ENCODE results near the gene CDH5.

Gene CDH5

DNA sequence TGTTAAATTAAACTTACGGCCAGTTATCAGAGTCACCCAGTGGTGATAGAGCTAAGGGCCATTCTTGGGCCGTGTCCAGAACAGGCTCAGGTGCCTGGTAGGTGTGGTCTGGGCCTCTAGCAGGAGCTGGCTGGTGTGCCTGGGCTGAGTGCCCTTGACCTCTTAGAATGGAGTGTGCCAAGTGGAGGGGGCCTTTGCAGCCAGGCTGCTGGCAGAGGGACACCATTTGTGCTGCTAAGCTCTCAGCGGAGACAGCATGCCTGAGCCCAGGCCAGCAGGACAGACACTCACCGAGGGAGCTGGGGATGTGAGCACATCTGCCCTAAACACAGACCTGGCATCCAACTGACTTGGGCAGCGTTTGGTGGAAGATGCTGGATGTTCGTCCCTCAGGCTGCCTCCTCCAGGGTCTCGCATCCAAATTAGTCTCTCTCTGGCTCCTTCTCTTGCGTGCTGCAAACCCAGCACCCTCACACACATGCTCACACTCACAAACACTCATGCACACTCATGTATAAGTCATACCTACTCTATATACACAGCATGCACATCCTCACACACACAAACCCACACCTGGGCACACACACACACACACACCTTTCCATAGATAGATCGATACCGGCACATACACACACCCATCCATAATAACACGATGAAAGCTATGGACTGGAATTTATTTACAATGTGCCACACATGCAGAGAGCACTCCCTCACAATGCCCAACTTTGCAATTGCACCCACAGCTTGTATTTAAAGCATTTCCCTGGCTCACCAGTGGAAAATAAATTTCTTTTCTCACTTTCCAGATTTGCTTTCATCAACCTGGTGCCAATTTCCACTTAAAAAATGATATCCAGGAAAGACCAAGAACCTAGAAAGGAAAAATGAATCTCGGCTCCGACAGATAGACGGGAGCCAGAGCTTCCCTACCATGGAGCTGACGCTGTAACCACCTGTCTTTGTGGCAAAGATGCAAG lies 33.6 kb upstream of the CDH5 start:
- Histone ChIP-seq H3F3A (ENCODE audit: insufficient read depth, low read length) (no peaks in the 10 kb centered on the region), H3K4me2 (ENCODE audit: low read length) (no peak overlapping the region), H3K9me2 (ENCODE audit: low read depth, low read length) (no peaks in the 10 kb centered on the region), H4K20me1 (ENCODE audit: insufficient read depth, low read length) (no peaks in the 10 kb centered on the region), H3K4me1 (ENCODE audit: insufficient read depth, low read length, severe bottlenecking) (no peaks in the 10 kb centered on the region), H3K9me3 (ENCODE audit: low read length) (no peaks in the 10 kb centered on the region), H3K4me3 (ENCODE audit: low read depth, low read length, poor library complexity, severe bottlenecking) (no peak overlapping the region), H3K36me3 (ENCODE audit: insufficient read depth, low read length) (no peaks in the 10 kb centered on the region), H2AFZ (ENCODE audit: low read length) (no peak overlapping the region), H3K9ac (ENCODE audit: low read length) (no peak overlapping the region), H3K27me3 (ENCODE audit: insufficient read depth, low read length) (0 out of 2 replicates have a peak, but pooled peaks cover 5% of the 10 kb centered on the region), H3K79me2 (ENCODE audit: insufficient read depth, low read length) (no peaks in the 10 kb centered on the region), H3K27ac (ENCODE audit: low read depth, low read length, poor library complexity, severe bottlenecking) (no peak overlapping the region)
- TF ChIP-seq, protein P1, sequence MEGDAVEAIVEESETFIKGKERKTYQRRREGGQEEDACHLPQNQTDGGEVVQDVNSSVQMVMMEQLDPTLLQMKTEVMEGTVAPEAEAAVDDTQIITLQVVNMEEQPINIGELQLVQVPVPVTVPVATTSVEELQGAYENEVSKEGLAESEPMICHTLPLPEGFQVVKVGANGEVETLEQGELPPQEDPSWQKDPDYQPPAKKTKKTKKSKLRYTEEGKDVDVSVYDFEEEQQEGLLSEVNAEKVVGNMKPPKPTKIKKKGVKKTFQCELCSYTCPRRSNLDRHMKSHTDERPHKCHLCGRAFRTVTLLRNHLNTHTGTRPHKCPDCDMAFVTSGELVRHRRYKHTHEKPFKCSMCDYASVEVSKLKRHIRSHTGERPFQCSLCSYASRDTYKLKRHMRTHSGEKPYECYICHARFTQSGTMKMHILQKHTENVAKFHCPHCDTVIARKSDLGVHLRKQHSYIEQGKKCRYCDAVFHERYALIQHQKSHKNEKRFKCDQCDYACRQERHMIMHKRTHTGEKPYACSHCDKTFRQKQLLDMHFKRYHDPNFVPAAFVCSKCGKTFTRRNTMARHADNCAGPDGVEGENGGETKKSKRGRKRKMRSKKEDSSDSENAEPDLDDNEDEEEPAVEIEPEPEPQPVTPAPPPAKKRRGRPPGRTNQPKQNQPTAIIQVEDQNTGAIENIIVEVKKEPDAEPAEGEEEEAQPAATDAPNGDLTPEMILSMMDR (IDR thresholded peaks at IDR 0.05; ENCODE audit: low read length), result no peak
- no peak for TF ChIP-seq EZH2 (IDR thresholded peaks at IDR 0.05; ENCODE audit: borderline replicate concordance, low read length)

DNA sequence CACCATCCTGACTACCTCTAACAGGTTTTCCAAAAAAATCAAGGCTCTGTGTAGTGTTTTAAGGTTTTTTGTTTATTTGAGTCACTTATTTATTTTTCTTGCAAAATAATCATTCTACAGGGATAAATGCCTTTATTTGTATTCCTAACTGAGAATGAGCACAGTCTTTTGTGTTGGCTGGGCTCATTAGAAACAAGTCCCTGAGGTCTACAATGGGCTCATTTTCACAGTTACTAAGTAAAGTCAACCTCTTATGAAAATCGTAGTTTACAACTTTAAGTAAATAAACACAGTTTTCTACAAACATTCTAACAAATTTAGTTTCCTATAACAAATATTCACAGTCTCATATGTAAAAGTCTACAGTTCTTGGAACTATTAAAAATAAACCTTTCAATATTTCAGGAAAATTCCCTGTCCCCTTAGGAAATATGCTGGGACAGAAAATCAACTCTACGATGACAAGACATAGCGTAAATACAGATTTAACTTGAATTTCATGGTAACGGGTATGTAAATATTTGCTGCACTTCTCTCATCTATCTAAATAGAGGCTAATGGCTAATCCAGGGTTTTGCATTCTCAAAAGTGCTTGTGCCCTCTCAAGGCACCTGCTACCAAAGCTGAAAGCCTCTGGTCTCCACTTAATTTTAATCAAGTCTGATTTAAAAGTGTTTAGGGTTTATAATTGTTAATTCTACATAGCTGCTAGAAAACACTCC lies 31.5 kb upstream of the CDH5 start:
- TF ChIP-seq EZH2 (IDR thresholded peaks at IDR 0.05; ENCODE audit: borderline replicate concordance, low read length), result no peak
- TF ChIP-seq, protein P1 (IDR thresholded peaks at IDR 0.05; ENCODE audit: low read length), result no peak
- no peaks in the 10 kb centered on the region for H3K27me3 ChIP-seq (ENCODE audit: insufficient read depth, low read length)
- no peaks in the 10 kb centered on the region for H3K4me1 ChIP-seq (ENCODE audit: insufficient read depth, low read length, severe bottlenecking)
- H3K9ac ChIP-seq (ENCODE audit: low read length), result no peak overlapping the region
- H3K36me3 ChIP-seq (ENCODE audit: insufficient read depth, low read length), result no peaks in the 10 kb centered on the region
- H3K9me3 ChIP-seq (ENCODE audit: low read length), result no peaks in the 10 kb centered on the region
- H4K20me1 ChIP-seq (ENCODE audit: insufficient read depth, low read length), result no peaks in the 10 kb centered on the region
- no peak overlapping the region for H2AFZ ChIP-seq (ENCODE audit: low read length)
- no peak overlapping the region for H3K4me3 ChIP-seq (ENCODE audit: low read depth, low read length, poor library complexity, severe bottlenecking)
- no peak overlapping the region for H3K4me2 ChIP-seq (ENCODE audit: low read length)
- no peak overlapping the region for H3K27ac ChIP-seq (ENCODE audit: low read depth, low read length, poor library complexity, severe bottlenecking)
- no peaks in the 10 kb centered on the region for H3F3A ChIP-seq (ENCODE audit: insufficient read depth, low read length)
- H3K79me2 ChIP-seq (ENCODE audit: insufficient read depth, low read length), result no peaks in the 10 kb centered on the region
- H3K9me2 ChIP-seq (ENCODE audit: low read depth, low read length), result no peaks in the 10 kb centered on the region

DNA sequence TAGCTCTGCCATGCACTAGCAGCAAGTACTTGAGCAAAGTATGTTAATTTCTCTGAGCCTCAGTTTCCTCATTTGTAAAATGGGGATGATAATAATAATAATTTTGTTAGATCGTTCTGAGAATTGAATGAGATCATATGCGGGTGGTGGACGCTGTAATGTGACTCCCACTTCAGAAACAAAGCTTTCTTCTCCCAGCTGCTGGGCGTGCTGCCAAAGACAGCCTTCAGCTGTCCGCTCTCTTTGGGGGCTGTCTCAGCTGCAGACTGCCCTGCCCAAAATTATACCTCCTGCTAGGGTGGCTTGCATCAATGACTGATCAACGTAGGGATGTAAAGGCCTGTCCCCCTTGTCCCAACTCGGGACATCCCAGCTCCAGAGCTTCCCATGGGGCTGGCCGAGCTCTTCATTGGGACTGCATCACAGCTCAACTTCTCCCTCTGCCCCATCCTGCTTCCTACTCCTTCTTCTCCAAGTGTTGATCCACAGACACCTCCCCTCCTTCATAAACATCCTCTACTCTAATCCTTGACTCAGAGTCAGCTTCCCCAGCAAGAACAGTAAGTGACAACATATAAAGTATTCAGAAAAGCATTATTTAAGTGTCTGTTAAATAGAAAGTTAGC lies 30.7 kb upstream of the CDH5 start:
- no peaks in the 10 kb centered on the region for H3K9me3 ChIP-seq (ENCODE audit: low read length)
- H3K4me1 ChIP-seq (ENCODE audit: insufficient read depth, low read length, severe bottlenecking), result no peaks in the 10 kb centered on the region
- no peaks in the 10 kb centered on the region for H3K9me2 ChIP-seq (ENCODE audit: low read depth, low read length)
- H3K79me2 ChIP-seq (ENCODE audit: insufficient read depth, low read length), result no peaks in the 10 kb centered on the region
- no peaks in the 10 kb centered on the region for H3K36me3 ChIP-seq (ENCODE audit: insufficient read depth, low read length)
- no peaks in the 10 kb centered on the region for H3F3A ChIP-seq (ENCODE audit: insufficient read depth, low read length)
- no peak overlapping the region for H3K9ac ChIP-seq (ENCODE audit: low read length)
- TF ChIP-seq, protein P1 (IDR thresholded peaks at IDR 0.05; ENCODE audit: low read length), result no peak
- no peak for TF ChIP-seq EZH2 (IDR thresholded peaks at IDR 0.05; ENCODE audit: borderline replicate concordance, low read length)
- no peak overlapping the region for H3K4me2 ChIP-seq (ENCODE audit: low read length)
- no peak overlapping the region for H2AFZ ChIP-seq (ENCODE audit: low read length)
- H3K4me3 ChIP-seq (ENCODE audit: low read depth, low read length, poor library complexity, severe bottlenecking), result no peak overlapping the region
- H4K20me1 ChIP-seq (ENCODE audit: insufficient read depth, low read length), result no peaks in the 10 kb centered on the region
- H3K27ac ChIP-seq (ENCODE audit: low read depth, low read length, poor library complexity, severe bottlenecking), result no peak overlapping the region
- no peaks in the 10 kb centered on the region for H3K27me3 ChIP-seq (ENCODE audit: insufficient read depth, low read length)

All from OCI-LY1 (cell line).